ENCODE data around the gene INTS1. TPM values are rescaled to one million over a fixed set of nuclear protein-coding genes. Genes with fewer than 3 reads are reported as not detected.
"Not testable (repeated sequence)": the region's sequence is repeated elsewhere in the genome, so short reads cannot be mapped to it uniquely, and the experiment has no call there.

INTS1 gene
- total and polyA plus RNA-seq, 2 of the 4 experiments (the other 2 are of a cell fraction): 9.3 to 40.1 TPM

- 88% methylated on average over 11 of the region's 17 CpGs; no CpG with 5 or more reads in 1 of the 2 experiments for WGBS, 2 experiments (ENCODE audit: extremely low coverage in 2 of 2, insufficient read length in 1 of 2)
- no peak overlapping the region for H3K27ac ChIP-seq (ENCODE audit: insufficient read depth, low read length)
- no peak overlapping the region for H4K5ac ChIP-seq (ENCODE audit: low read depth, low read length)
- no peak overlapping the region for H3K56ac ChIP-seq (ENCODE audit: extremely low read depth, insufficient read depth, low read length)
- H3K27me3 ChIP-seq (ENCODE audit: control insufficient read depth, insufficient read depth, low read length): no peaks in the 10 kb centered on the region
- no peak overlapping the region for H2BK15ac ChIP-seq (ENCODE audit: low read depth, low read length)
- no peak overlapping the region for H3K4me3 ChIP-seq (ENCODE audit: insufficient read depth, low read depth, low read length)
- BruUV-seq (replicated peaks): no TSS peak
- no peak overlapping the region for H3K4me2 ChIP-seq (ENCODE audit: low read depth, low read length)
- no peaks in the 10 kb centered on the region for H3K9me3 ChIP-seq (ENCODE audit: control insufficient read depth, insufficient read depth, low read length)
- no peak overlapping the region for H3K9ac ChIP-seq (ENCODE audit: low read depth, low read length)
- ChIA-PET CTCF (no interaction called here), POLR2A (ENCODE audit: unreplicated experiment) (no interaction called here)
- TF ChIP-seq CEBPB (IDR thresholded peaks at IDR 0.05; ENCODE audit: low read depth, low read length): no peak
- TF ChIP-seq BHLHE40 (IDR thresholded peaks at IDR 0.05; ENCODE audit: low read depth, low read length): no peak
- no peak for TF ChIP-seq USF2 (IDR thresholded peaks at IDR 0.05; ENCODE audit: low read depth, low read length)
- TF ChIP-seq NFE2L2 (IDR thresholded peaks at IDR 0.05; ENCODE audit: low read depth, low read length): no peak
- TF ChIP-seq RAD21 (IDR thresholded peaks at IDR 0.05; ENCODE audit: low read length): no peak
- TF ChIP-seq MXI1 (IDR thresholded peaks at IDR 0.05; ENCODE audit: borderline replicate concordance, low read depth, low read length): no peak
- no peak for TF ChIP-seq CHD1 (IDR thresholded peaks at IDR 0.05; ENCODE audit: low read depth, low read length)
- ATAC-seq (ENCODE audit: low read depth) (no peak), DNase-seq (no peak)
- no peaks in the 10 kb centered on the region for H3K9me1 ChIP-seq (ENCODE audit: insufficient read depth, low read length)
- no peak overlapping the region for H2BK5ac ChIP-seq (ENCODE audit: low read depth, low read length, poor library complexity, severe bottlenecking)
- no peak overlapping the region for H2AK9ac ChIP-seq (replicated peaks; ENCODE audit: low read depth, low read length, poor library complexity)
- no peak overlapping the region for H2AFZ ChIP-seq (replicated peaks; ENCODE audit: low read length, poor library complexity)
- intact Hi-C loops (cut with micrococcal nuclease) (no loop called here), in situ Hi-C loops (cut with MboI; ENCODE audit: low sequenced_read_pairs) (no loop called here), dilution Hi-C loops (cut with HindIII; ENCODE audit: low sequenced_read_pairs, unreplicated experiment) (no loop called here)
- H4K20me1 ChIP-seq (ENCODE audit: insufficient read depth, low read length): peaks cover 4% of the 10 kb centered on the region; the same call in 1 of the 2 replicates
- peaks cover 0 to 18% of the 10 kb centered on the region in 2 experiments; a peak in 2 of 4 replicates for H3K79me1 ChIP-seq (ENCODE audit: low read depth in 1 of 2, low read length in 2 of 2)
- H3K4me1 ChIP-seq (ENCODE audit: control insufficient read depth, insufficient read depth, low read length): peaks cover 17% of the 10 kb centered on the region
- H4K8ac ChIP-seq (ENCODE audit: low read depth in 2 of 2, low read length in 2 of 2): no peak overlapping the region
- no peak overlapping the region for H3K23ac ChIP-seq (ENCODE audit: low read depth, low read length)
- H2BK20ac ChIP-seq (ENCODE audit: low read depth, low read length): no peak overlapping the region
- H3K36me3 ChIP-seq (ENCODE audit: control insufficient read depth, insufficient read depth, low read length): peaks cover 21% of the 10 kb centered on the region; the same call in 1 of the 2 replicates
- H3K18ac ChIP-seq (ENCODE audit: low read depth, low read length): no peak overlapping the region
- no peak overlapping the region for H3K14ac ChIP-seq (replicated peaks; ENCODE audit: low read depth, low read length)
- H2AK5ac ChIP-seq (ENCODE audit: low read depth, low read length): no peak overlapping the region
- H4K91ac ChIP-seq (ENCODE audit: insufficient read depth, low read depth, low read length): no peak overlapping the region
- H3K4ac ChIP-seq (ENCODE audit: low read depth, low read length): no peak overlapping the region
- H2BK120ac ChIP-seq (ENCODE audit: low read depth, low read length): no peak overlapping the region
Observed at GRCh38 chr7:1446620-1447032, 57.6 kb downstream of the INTS1 start.

- peaks cover 27% of the 10 kb centered on the region for H3K36me3 ChIP-seq (ENCODE audit: control insufficient read depth, insufficient read depth, low read length)
- dilution Hi-C loops (cut with HindIII; ENCODE audit: low sequenced_read_pairs, unreplicated experiment); intact Hi-C loops (cut with micrococcal nuclease); in situ Hi-C loops (cut with MboI; ENCODE audit: low sequenced_read_pairs); H2AK5ac ChIP-seq (ENCODE audit: low read depth, low read length); CTCF ChIA-PET; H3K27me3 ChIP-seq (ENCODE audit: control insufficient read depth, insufficient read depth, low read length); H2BK5ac ChIP-seq (ENCODE audit: low read depth, low read length, poor library complexity, severe bottlenecking); H3K9me1 ChIP-seq (ENCODE audit: insufficient read depth, low read length); BruUV-seq (replicated peaks); H3K56ac ChIP-seq (ENCODE audit: extremely low read depth, insufficient read depth, low read length); H3K14ac ChIP-seq (replicated peaks; ENCODE audit: low read depth, low read length); H2BK20ac ChIP-seq (ENCODE audit: low read depth, low read length); H3K4ac ChIP-seq (ENCODE audit: low read depth, low read length); H3K4me2 ChIP-seq (ENCODE audit: low read depth, low read length); H3K4me3 ChIP-seq (ENCODE audit: insufficient read depth, low read depth, low read length); H3K9ac ChIP-seq (ENCODE audit: low read depth, low read length); H4K20me1 ChIP-seq (ENCODE audit: insufficient read depth, low read length); H2AK9ac ChIP-seq (replicated peaks; ENCODE audit: low read depth, low read length, poor library complexity); H4K91ac ChIP-seq (ENCODE audit: insufficient read depth, low read depth, low read length); H3K23ac ChIP-seq (ENCODE audit: low read depth, low read length); H3K9me3 ChIP-seq (ENCODE audit: control insufficient read depth, insufficient read depth, low read length); POLR2A ChIA-PET (ENCODE audit: unreplicated experiment); H3K27ac ChIP-seq (ENCODE audit: insufficient read depth, low read length); H4K8ac ChIP-seq (ENCODE audit: low read depth in 2 of 2, low read length in 2 of 2); H2BK120ac ChIP-seq (ENCODE audit: low read depth, low read length); ATAC-seq (ENCODE audit: low read depth); H4K5ac ChIP-seq (ENCODE audit: low read depth, low read length); H3K18ac ChIP-seq (ENCODE audit: low read depth, low read length); H2BK15ac ChIP-seq (ENCODE audit: low read depth, low read length): not testable (repeated sequence)
- peaks cover 0 to 12% of the 10 kb centered on the region in 2 experiments; a peak in 1 of 4 replicates for H3K79me1 ChIP-seq (ENCODE audit: low read depth in 1 of 2, low read length in 2 of 2)
- H2AFZ ChIP-seq (replicated peaks; ENCODE audit: low read length, poor library complexity): peak overlapping the region; percentile 14
- H3K4me1 ChIP-seq (ENCODE audit: control insufficient read depth, insufficient read depth, low read length): peaks cover 17% of the 10 kb centered on the region
- 100% methylated on average over 1 of the region's 5 CpGs; no CpG with 5 or more reads in 1 of the 2 experiments for WGBS, 2 experiments (ENCODE audit: extremely low coverage in 2 of 2, insufficient read length in 1 of 2)
- DNase-seq: peak; percentile 28
Observed at GRCh38 chr7:1446026-1446425, 58.2 kb downstream of the INTS1 start.

Measured in IMR-90 (cell line).